HG02884 (cell line): ENCODE measurements around the gene ACVR1C.

ENCODE experiments used
- ATAC-seq: cut with Tn5 transposase; IDR thresholded peaks from one replicate; pipeline ENCODE4 v1.9.1; 2021; ENCODE audit warnings: mild to moderate bottlenecking, moderate library complexity; ENCODE audit not compliant: unreplicated experiment

ACVR1C gene

GRCh38 chr2:157628477-157629415, at the start of gene ACVR1C:
TSS of gene ACVR1C (minus strand) at chr2:157628864. CDS start at chr2:157628644, 220 bp downstream.
- peak; percentile 85 for ATAC-seq

GRCh38 chr2:157677941-157678340, 49.3 kb upstream of the ACVR1C start:
- no peak for ATAC-seq

GRCh38 chr2:157672129-157672528, 43.5 kb upstream of the ACVR1C start:
- no peak for ATAC-seq

GRCh38 chr2:157662401-157662800, 33.7 kb upstream of the ACVR1C start:
- no peak for ATAC-seq

- ATAC-seq: no peak
These were observed 33.1 kb upstream of the ACVR1C start for GRCh38 chr2:157661776-157662175.

GRCh38 chr2:157657858-157658257, 29.2 kb upstream of the ACVR1C start:
- ATAC-seq: no peak

- ATAC-seq: no peak
These were observed 28.4 kb upstream of the ACVR1C start for GRCh38 chr2:157657101-157657500.

- ATAC-seq: no peak
These were observed 16.1 kb upstream of the ACVR1C start for GRCh38 chr2:157644776-157645175.

GRCh38 chr2:157631861-157632260, 3.2 kb upstream of the ACVR1C start:
- no peak for ATAC-seq

GRCh38 chr2:157627594-157628476, 829 bp downstream of the ACVR1C start:
- ATAC-seq: no peak

- no peak for ATAC-seq
These were observed 3.4 kb downstream of the ACVR1C start for GRCh38 chr2:157625296-157625695.

- no peak for ATAC-seq
These were observed 7.7 kb downstream of the ACVR1C start for GRCh38 chr2:157620956-157621355.

GRCh38 chr2:157611726-157612125, 16.9 kb downstream of the ACVR1C start:
- ATAC-seq: no peak

GRCh38 chr2:157611110-157611509, 17.6 kb downstream of the ACVR1C start:
- no peak for ATAC-seq

- ATAC-seq: no peak
These were observed 22.1 kb downstream of the ACVR1C start for GRCh38 chr2:157606534-157606933.

GRCh38 chr2:157603198-157603597, 25.5 kb downstream of the ACVR1C start:
- ATAC-seq: no peak

- no peak for ATAC-seq
These were observed 26.9 kb downstream of the ACVR1C start for GRCh38 chr2:157601807-157602206.

GRCh38 chr2:157596992-157597681, 31.5 kb downstream of the ACVR1C start:
- peak; percentile 69 for ATAC-seq

GRCh38 chr2:157593411-157593810, 35.3 kb downstream of the ACVR1C start:
- ATAC-seq: no peak

- no peak for ATAC-seq
These were observed 35.7 kb downstream of the ACVR1C start for GRCh38 chr2:157592948-157593347.

- no peak for ATAC-seq
These were observed 36.3 kb downstream of the ACVR1C start for GRCh38 chr2:157592374-157592773.
